ENCODE data around the gene LPAR2. TPM values are rescaled to one million over a fixed set of nuclear protein-coding genes. Genes with fewer than 3 reads are reported as not detected.
A peak's percentile ranks its signal among the peaks of the same experiment; 100 is the strongest.

LPAR2 gene
- total and polyA plus RNA-seq, 2 donors (not counting 1 experiment from before 2014, with no cell fraction given) = 0.81 to 1.5 TPM

- H3K9me3 ChIP-seq (ENCODE audit: control insufficient read depth, insufficient read depth, low read depth, low read length) = no peaks in the 10 kb centered on the region
- no peaks in the 10 kb centered on the region for H4K20me1 ChIP-seq (ENCODE audit: control insufficient read depth, extremely low read depth, insufficient read depth, low read length)
- H3K4me2 ChIP-seq (ENCODE audit: extremely low read depth, insufficient read depth, low read length) = peak overlapping the region; percentile 59
- peak overlapping the region in 2 of 4 experiments; percentile 70 to 95 for H3K4me3 ChIP-seq (replicated peaks in 1 of 4; ENCODE audit: control extremely low read depth in 1 of 4, insufficient read depth in 1 of 4, low read depth in 3 of 4, low read length in 4 of 4)
- H3K27me3 ChIP-seq (ENCODE audit: control insufficient read depth, insufficient read depth, low read length) = no peaks in the 10 kb centered on the region
- TF ChIP-seq CTCF (conservative IDR thresholded peaks at IDR 0.05 in 1 of 2, IDR thresholded peaks at IDR 0.05 in 1 of 2; ENCODE audit: low read depth in 1 of 2, low read length in 2 of 2) (no peak), EZH2 (IDR thresholded peaks at IDR 0.05; ENCODE audit: low read length, missing control alignments) (no peak)
- peaks cover 4% of the 10 kb centered on the region for H3K4me1 ChIP-seq (ENCODE audit: control insufficient read depth, extremely low read depth, insufficient read depth, low read length)
- peaks cover 12% of the 10 kb centered on the region for H3K36me3 ChIP-seq (ENCODE audit: control insufficient read depth, insufficient read depth, low read length)
- no peak overlapping the region for H3K9ac ChIP-seq (ENCODE audit: insufficient read depth, low read length)
- no peak overlapping the region for H2AFZ ChIP-seq (ENCODE audit: low read length)
- peaks cover 33% of the 10 kb centered on the region for H3K79me2 ChIP-seq (ENCODE audit: control insufficient read depth, insufficient read depth, low read length)
- no peak overlapping the region for H3K27ac ChIP-seq (ENCODE audit: insufficient read depth, low read length)
- no peak for DNase-seq (ENCODE audit: low read depth in 2 of 2)
These were observed 33.7 kb upstream of the LPAR2 start for GRCh38 chr19:19661675-19662251.

GRCh38 chr19:19661141-19661674 lies 33.2 kb upstream of the LPAR2 start:
- peak overlapping the region; percentile 59 for H3K4me2 ChIP-seq (ENCODE audit: extremely low read depth, insufficient read depth, low read length)
- DNase-seq (ENCODE audit: low read depth in 2 of 2) = no peak
- no peaks in the 10 kb centered on the region for H3K27me3 ChIP-seq (ENCODE audit: control insufficient read depth, insufficient read depth, low read length)
- H3K4me1 ChIP-seq (ENCODE audit: control insufficient read depth, extremely low read depth, insufficient read depth, low read length) = peaks cover 4% of the 10 kb centered on the region
- no peak overlapping the region for H3K27ac ChIP-seq (ENCODE audit: insufficient read depth, low read length)
- H3K9ac ChIP-seq (ENCODE audit: insufficient read depth, low read length) = no peak overlapping the region
- peaks cover 17% of the 10 kb centered on the region for H3K36me3 ChIP-seq (ENCODE audit: control insufficient read depth, insufficient read depth, low read length)
- no peak overlapping the region for H3K4me3 ChIP-seq (replicated peaks in 1 of 4; ENCODE audit: control extremely low read depth in 1 of 4, insufficient read depth in 1 of 4, low read depth in 3 of 4, low read length in 4 of 4)
- TF ChIP-seq EZH2 (IDR thresholded peaks at IDR 0.05; ENCODE audit: low read length, missing control alignments) = no peak
- no peak for TF ChIP-seq CTCF (conservative IDR thresholded peaks at IDR 0.05 in 1 of 2, IDR thresholded peaks at IDR 0.05 in 1 of 2; ENCODE audit: low read depth in 1 of 2, low read length in 2 of 2)
- no peaks in the 10 kb centered on the region for H4K20me1 ChIP-seq (ENCODE audit: control insufficient read depth, extremely low read depth, insufficient read depth, low read length)
- H2AFZ ChIP-seq (ENCODE audit: low read length) = no peak overlapping the region
- H3K9me3 ChIP-seq (ENCODE audit: control insufficient read depth, insufficient read depth, low read depth, low read length) = no peaks in the 10 kb centered on the region
- peaks cover 33% of the 10 kb centered on the region for H3K79me2 ChIP-seq (ENCODE audit: control insufficient read depth, insufficient read depth, low read length)

DNA sequence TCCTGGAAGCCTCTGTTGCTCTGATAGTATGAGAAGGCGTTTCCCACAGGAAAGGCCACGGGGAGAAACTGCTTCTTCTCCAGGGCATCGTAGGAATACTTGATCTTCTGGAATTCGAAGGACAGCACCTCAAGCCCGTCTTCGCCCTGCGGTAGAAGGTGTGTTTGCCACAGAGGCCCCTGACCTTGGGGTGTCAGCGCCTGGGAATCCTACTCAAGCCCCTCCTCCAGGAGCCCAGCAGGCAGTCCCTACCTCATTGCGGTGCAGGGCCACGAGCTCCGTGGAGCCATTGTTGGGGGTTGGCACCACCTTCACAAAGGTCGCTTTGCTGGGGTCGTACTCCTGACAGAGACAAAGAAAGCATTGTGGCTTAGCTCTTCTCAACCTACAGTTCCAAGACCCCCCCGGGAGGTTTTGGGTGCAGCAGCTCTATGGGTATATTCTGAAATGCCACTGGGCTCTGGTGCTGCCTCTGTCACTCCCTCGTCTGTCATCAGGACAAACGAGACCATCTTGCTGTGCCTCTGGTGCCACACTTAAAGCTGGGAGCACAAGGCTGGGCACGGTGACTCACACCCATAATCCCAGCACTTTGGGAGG lies 31.7 kb upstream of the LPAR2 start:
- Histone ChIP-seq H3K27ac (ENCODE audit: insufficient read depth, low read length) (no peak overlapping the region), H2AFZ (ENCODE audit: low read length) (no peak overlapping the region), H3K9ac (ENCODE audit: insufficient read depth, low read length) (no peak overlapping the region), H3K36me3 (ENCODE audit: control insufficient read depth, insufficient read depth, low read length) (peaks cover 27% of the 10 kb centered on the region), H3K79me2 (ENCODE audit: control insufficient read depth, insufficient read depth, low read length) (peaks cover 33% of the 10 kb centered on the region), H3K27me3 (ENCODE audit: control insufficient read depth, insufficient read depth, low read length) (no peaks in the 10 kb centered on the region), H3K4me3 (replicated peaks in 1 of 4; ENCODE audit: control extremely low read depth in 1 of 4, insufficient read depth in 1 of 4, low read depth in 3 of 4, low read length in 4 of 4) (no peak overlapping the region), H3K9me3 (ENCODE audit: control insufficient read depth, insufficient read depth, low read depth, low read length) (no peaks in the 10 kb centered on the region), H3K4me2 (ENCODE audit: extremely low read depth, insufficient read depth, low read length) (no peak overlapping the region), H4K20me1 (ENCODE audit: control insufficient read depth, extremely low read depth, insufficient read depth, low read length) (no peaks in the 10 kb centered on the region), H3K4me1 (ENCODE audit: control insufficient read depth, extremely low read depth, insufficient read depth, low read length) (peaks cover 4% of the 10 kb centered on the region)
- no peak for TF ChIP-seq CTCF (conservative IDR thresholded peaks at IDR 0.05 in 1 of 2, IDR thresholded peaks at IDR 0.05 in 1 of 2; ENCODE audit: low read depth in 1 of 2, low read length in 2 of 2)
- TF ChIP-seq EZH2 (IDR thresholded peaks at IDR 0.05; ENCODE audit: low read length, missing control alignments) = no peak
- DNase-seq (ENCODE audit: low read depth in 2 of 2) = no peak
